AG04449 (cell line): ENCODE measurements around the gene FAM117B.

Source experiments
- CTCF ChIA-PET: fragments of 350-600 bp; formaldehyde crosslinking; extraction: SDS; loops from one replicate; lab custom pipeline; 2021; ENCODE audit warnings: antibody characterized with exemption; lab: Yijun Ruan, JAX
- POLR2A ChIA-PET: fragments of 400-600, 350-600 bp; formaldehyde crosslinking; extraction: SDS; loops from one replicate; lab custom pipeline; 2020; ENCODE audit warnings: antibody characterized with exemption, inconsistent platforms; lab: Yijun Ruan, JAX
- DNase-seq: peaks from one replicate; pipeline ENCODE4 v3.0.0-alpha.2; 2010; ENCODE audit warnings: low read depth, low spot score
- H3K4me3 ChIP-seq: 2 replicates; pipeline ENCODE4 v1.5.1; 2011; ENCODE audit warnings: low read depth, mild to moderate bottlenecking, control low read depth, low read length
- CTCF ChIP-seq: IDR thresholded peaks from one replicate; pipeline ENCODE4 v1.5.1; 2011; ENCODE audit warnings: mild to moderate bottlenecking, moderate library complexity, low read length, control low read depth, inconsistent platforms; ENCODE audit not compliant: insufficient read depth; ENCODE audit errors: missing control alignments

Gene FAM117B

GRCh38 chr2:202760848-202761247 lies 126.1 kb downstream of the FAM117B start:
- TF ChIP-seq CTCF, result no peak
- no peak overlapping the region for H3K4me3 ChIP-seq
- ChIA-PET CTCF (no interaction called here), POLR2A (no interaction called here)
- no peak for DNase-seq

- ChIA-PET POLR2A (no interaction called here), CTCF (no interaction called here)
- DNase-seq, result no peak
- no peak overlapping the region for H3K4me3 ChIP-seq
- TF ChIP-seq CTCF, result no peak
Measured at GRCh38 chr2:202762556-202762955, 127.8 kb downstream of the FAM117B start.

GRCh38 chr2:202763916-202764315 lies 129.1 kb downstream of the FAM117B start:
- CTCF ChIA-PET, result no interaction called here
- POLR2A ChIA-PET, result no interaction called here
- H3K4me3 ChIP-seq, result no peak overlapping the region
- no peak for TF ChIP-seq CTCF
- no peak for DNase-seq

GRCh38 chr2:202764991-202765390 lies 130.2 kb downstream of the FAM117B start:
- H3K4me3 ChIP-seq, result no peak overlapping the region
- ChIA-PET POLR2A (no interaction called here), CTCF (no interaction called here)
- DNase-seq, result no peak
- TF ChIP-seq CTCF, result no peak

GRCh38 chr2:202765436-202765835 lies 130.7 kb downstream of the FAM117B start:
- DNase-seq, result no peak
- TF ChIP-seq CTCF, result no peak
- ChIA-PET POLR2A (no interaction called here), CTCF (no interaction called here)
- no peak overlapping the region for H3K4me3 ChIP-seq

GRCh38 chr2:202768273-202768672 lies 133.5 kb downstream of the FAM117B start:
- DNase-seq, result no peak
- H3K4me3 ChIP-seq, result no peak overlapping the region
- POLR2A ChIA-PET, result no interaction called here
- TF ChIP-seq CTCF, result no peak
- CTCF ChIA-PET, result no interaction called here

GRCh38 chr2:202769201-202769600 lies 134.4 kb downstream of the FAM117B start:
- ChIA-PET POLR2A (no interaction called here), CTCF (interaction anchor here (1.1 kb wide), 1 partner anchor 1046 kb away, joined by 3 read pairs; no protein-coding TSS in a partner anchor)

More at GRCh38 chr2:202769201-202769600, 134.4 kb downstream of the FAM117B start:
- TF ChIP-seq CTCF, result no peak
- no peak overlapping the region for H3K4me3 ChIP-seq
- no peak for DNase-seq
